DOHH2 (cell line): ENCODE measurements around the gene SLC6A2.

Experiments used
- EZH2phosphoT487 ChIP-seq: fragments of 200-600 bp; sonication (generic); IDR thresholded peaks from 2 replicates; pipeline ENCODE4 v1.6.1; 2017; ENCODE audit warnings: borderline replicate concordance, mild to moderate bottlenecking, antibody characterized with exemption, low read length, moderate library complexity, mixed read lengths
- TF ChIP-seq, protein P1 (sequence below): fragments of 200-600 bp; sonication (generic); IDR thresholded peaks from one replicate; pipeline ENCODE4 v1.5.1; 2014; ENCODE audit warnings: antibody characterized with exemption, mild to moderate bottlenecking, low read depth, low read length; ENCODE audit not compliant: poor library complexity, severe bottlenecking

DNA sequence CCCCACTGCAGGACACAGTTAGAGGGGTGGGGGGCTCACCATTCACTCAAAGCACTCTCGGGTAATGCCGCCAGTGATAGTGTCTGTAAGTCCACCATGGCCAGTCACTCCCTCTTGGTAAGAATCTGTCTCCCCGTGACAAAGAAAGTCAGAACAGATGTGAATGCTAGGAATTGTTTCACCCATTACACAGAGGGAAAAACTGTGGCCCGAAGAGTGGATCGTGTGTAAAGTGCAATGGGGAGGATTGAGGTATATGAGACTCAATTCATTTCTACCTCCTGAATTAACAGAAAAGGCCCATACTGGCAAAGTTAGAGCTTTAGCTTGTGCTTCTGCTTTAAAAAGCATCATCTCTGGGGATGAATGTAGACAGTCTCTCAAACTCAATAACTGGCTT lies 17.5 kb upstream of the SLC6A2 start:
- TF ChIP-seq, protein P1, sequence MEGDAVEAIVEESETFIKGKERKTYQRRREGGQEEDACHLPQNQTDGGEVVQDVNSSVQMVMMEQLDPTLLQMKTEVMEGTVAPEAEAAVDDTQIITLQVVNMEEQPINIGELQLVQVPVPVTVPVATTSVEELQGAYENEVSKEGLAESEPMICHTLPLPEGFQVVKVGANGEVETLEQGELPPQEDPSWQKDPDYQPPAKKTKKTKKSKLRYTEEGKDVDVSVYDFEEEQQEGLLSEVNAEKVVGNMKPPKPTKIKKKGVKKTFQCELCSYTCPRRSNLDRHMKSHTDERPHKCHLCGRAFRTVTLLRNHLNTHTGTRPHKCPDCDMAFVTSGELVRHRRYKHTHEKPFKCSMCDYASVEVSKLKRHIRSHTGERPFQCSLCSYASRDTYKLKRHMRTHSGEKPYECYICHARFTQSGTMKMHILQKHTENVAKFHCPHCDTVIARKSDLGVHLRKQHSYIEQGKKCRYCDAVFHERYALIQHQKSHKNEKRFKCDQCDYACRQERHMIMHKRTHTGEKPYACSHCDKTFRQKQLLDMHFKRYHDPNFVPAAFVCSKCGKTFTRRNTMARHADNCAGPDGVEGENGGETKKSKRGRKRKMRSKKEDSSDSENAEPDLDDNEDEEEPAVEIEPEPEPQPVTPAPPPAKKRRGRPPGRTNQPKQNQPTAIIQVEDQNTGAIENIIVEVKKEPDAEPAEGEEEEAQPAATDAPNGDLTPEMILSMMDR, result no peak
- no peak for TF ChIP-seq EZH2phosphoT487
